SK-N-SH treated with all-trans-retinoic acid at 6 μM for 48 hours (cell line): ENCODE results near the gene PPIL1.

Experiments used
- ARNTL ChIP-seq: fragments of 450-650 bp; formaldehyde crosslinking; IDR thresholded peaks from 2 replicates; pipeline ENCODE4 v1.5.0; 2020; ENCODE audit warnings: low read depth, mild to moderate bottlenecking, moderate library complexity, borderline replicate concordance
- CREB5 ChIP-seq: fragments of 250-450 bp; sonication (Bioruptor Pico); IDR thresholded peaks from 2 replicates; pipeline ENCODE4 v1.5.1; 2020; ENCODE audit warnings: low read depth, mild to moderate bottlenecking, moderate library complexity
- CSDC2 ChIP-seq: fragments of 250-450 bp; sonication (Bioruptor Pico); IDR thresholded peaks from 2 replicates; pipeline ENCODE4 v1.5.0; 2020; ENCODE audit warnings: mild to moderate bottlenecking, moderate library complexity
- CSRNP3 ChIP-seq: fragments of 250-450 bp; sonication (Bioruptor Pico); IDR thresholded peaks from 2 replicates; pipeline ENCODE4 v1.5.1; 2021; ENCODE audit warnings: mild to moderate bottlenecking, moderate library complexity
- GLIS3 ChIP-seq: fragments of 250-450 bp; sonication (Bioruptor Pico); IDR thresholded peaks from 2 replicates; pipeline ENCODE4 v1.5.0; 2020; ENCODE audit warnings: mild to moderate bottlenecking, moderate library complexity
- ISL1 ChIP-seq: fragments of 250-450 bp; sonication (Bioruptor Pico); IDR thresholded peaks from 2 replicates; pipeline ENCODE4 v2.1.2; 2022; ENCODE audit warnings: mild to moderate bottlenecking, moderate library complexity
- OSR1 ChIP-seq: fragments of 250-450 bp; sonication (Bioruptor Pico); IDR thresholded peaks from 2 replicates; pipeline ENCODE4 v1.8.0; 2022; ENCODE audit warnings: moderate library complexity, mild to moderate bottlenecking, inconsistent platforms
- PATZ1 ChIP-seq: fragments of 250-450 bp; sonication (Bioruptor Pico); IDR thresholded peaks from 2 replicates; pipeline ENCODE4 v1.8.0; 2020; ENCODE audit warnings: mild to moderate bottlenecking, moderate library complexity, borderline replicate concordance
- PPARA ChIP-seq: fragments of 250-450 bp; sonication (Bioruptor Pico); IDR thresholded peaks from 2 replicates; pipeline ENCODE4 v1.5.0; 2020; ENCODE audit warnings: mild to moderate bottlenecking, borderline replicate concordance
- RARB ChIP-seq: fragments of 250-450 bp; sonication (Bioruptor Pico); IDR thresholded peaks from 2 replicates; pipeline ENCODE4 v1.8.0; 2021; ENCODE audit warnings: mild to moderate bottlenecking, moderate library complexity
- ZC3H10 ChIP-seq: fragments of 250-450 bp; sonication (Bioruptor Pico); IDR thresholded peaks from 2 replicates; pipeline ENCODE4 v1.5.1; 2021; ENCODE audit warnings: mild to moderate bottlenecking, moderate library complexity
- ZFP3 ChIP-seq: fragments of 250-450 bp; sonication (Bioruptor Pico); IDR thresholded peaks from 2 replicates; pipeline ENCODE4 v1.5.0; 2020; ENCODE audit warnings: mild to moderate bottlenecking, moderate library complexity
- ZFP30 ChIP-seq: fragments of 450-650 bp; formaldehyde crosslinking; IDR thresholded peaks from 2 replicates; pipeline ENCODE4 v1.5.0; 2022; ENCODE audit warnings: mild to moderate bottlenecking, moderate library complexity

GRCh38 chr6:36904851-36905393 lies 30.3 kb upstream of the PPIL1 start:
- TF ChIP-seq ARNTL (CRISPR knock-in tag) (no peak), PATZ1 (no peak), CREB5 (no peak), CSRNP3 (no peak), GLIS3 (CRISPR knock-in tag) (no peak), ZFP30 (CRISPR knock-in tag) (no peak), ZFP3 (no peak), RARB (CRISPR knock-in tag) (no peak), PPARA (CRISPR knock-in tag) (no peak), ZC3H10 (CRISPR knock-in tag) (no peak), CSDC2 (no peak), OSR1 (CRISPR knock-in tag) (no peak), ISL1 (CRISPR knock-in tag) (no peak)
